ENCODE data around the gene AASS. TPM values are rescaled to one million over a fixed set of nuclear protein-coding genes. Genes with fewer than 3 reads are reported as not detected.
A peak's percentile ranks its signal among the peaks of the same experiment; 100 is the strongest.
"Not testable (repeated sequence)": the region's sequence is repeated elsewhere in the genome, so short reads cannot be mapped to it uniquely, and the experiment has no call there.

The AASS gene
- 28.7 TPM for polyA plus RNA-seq (2013)

DNA sequence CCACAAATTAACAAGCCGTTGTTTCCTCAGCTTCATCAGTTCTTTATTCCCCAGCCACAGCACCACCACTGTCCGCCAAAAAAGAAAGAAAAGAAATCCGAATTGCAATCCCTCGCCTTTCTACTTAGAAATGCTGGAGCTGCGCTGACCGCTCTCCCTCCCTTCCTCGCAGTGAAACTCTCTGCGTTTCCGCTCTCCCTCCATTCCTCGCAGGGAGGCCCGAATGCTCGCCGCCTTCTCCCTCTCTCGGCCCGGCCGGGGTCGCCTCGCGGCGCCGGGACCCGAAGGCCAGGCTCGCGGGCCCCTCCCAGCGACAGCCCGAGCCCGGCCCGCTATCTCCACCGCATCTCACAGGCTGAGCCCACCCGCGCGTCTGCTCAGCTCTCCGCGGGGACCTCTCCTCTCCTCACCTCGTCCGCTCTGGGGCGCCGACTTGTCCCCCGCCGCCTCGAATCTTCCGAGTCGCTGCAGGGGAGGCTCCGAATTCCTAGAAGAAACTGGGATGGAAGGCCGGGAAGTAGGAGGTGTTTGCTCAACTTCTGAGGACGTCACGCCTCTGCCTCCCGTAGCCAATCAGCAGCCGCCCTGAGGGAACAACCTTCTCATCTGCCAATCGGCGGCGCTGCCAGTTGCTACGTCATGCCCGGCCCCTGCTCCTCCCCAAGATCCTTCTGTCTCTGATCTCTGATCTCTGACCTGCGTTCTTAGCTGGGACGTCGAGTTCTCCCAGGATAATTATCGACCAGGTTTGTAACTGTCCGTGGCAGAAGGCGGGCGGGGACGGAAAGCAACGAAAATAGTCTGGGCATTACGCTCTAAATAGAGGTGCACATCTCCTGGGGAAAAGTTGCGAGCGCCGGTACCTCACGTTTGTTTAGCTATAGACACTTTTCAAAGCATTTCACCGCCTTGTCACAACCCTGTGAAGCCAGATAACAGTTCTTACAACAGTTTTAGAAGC is at the start of gene AASS:
AASS (minus strand) TSS at position 499 of the 961 bp plus-strand sequence. CDS start 10,523 bp downstream, outside the sequence.
- Histone ChIP-seq H3K4me1 (ENCODE audit: control extremely low read depth in 1 of 4, control insufficient read depth in 4 of 4, insufficient read depth in 4 of 4, low read length in 3 of 4) (peaks cover 0 to 16% (median 14%) of the 10 kb centered on the region in 4 experiments), H3K9me3 (ENCODE audit: control extremely low read depth in 1 of 5, control insufficient read depth in 4 of 5, insufficient read depth in 2 of 5, low read depth in 1 of 5, low read length in 4 of 5) (no peaks in the 10 kb centered on the region), H3K36me3 (ENCODE audit: control insufficient read depth in 4 of 4, insufficient read depth in 4 of 4, low read length in 3 of 4) (no peaks in the 10 kb centered on the region), H3K27ac (ENCODE audit: insufficient read depth in 1 of 2, low read depth in 1 of 2, low read length in 2 of 2, poor library complexity in 1 of 2, severe bottlenecking in 2 of 2) (peak within 1 kb of the TSS in 1 of 2 experiments; percentile 73), H3K27me3 (replicated peaks in 2 of 5; ENCODE audit: control insufficient read depth in 4 of 5, insufficient read depth in 5 of 5, low read length in 4 of 5) (peaks cover 0 to 14% (median 0%) of the 10 kb centered on the region in 5 experiments), H3K4me3 (ENCODE audit: control insufficient read depth in 1 of 7, extremely low read depth in 1 of 7, insufficient read depth in 4 of 7, low read depth in 2 of 7, low read length in 6 of 7) (peak within 1 kb of the TSS; percentile 53 to 98 (median 83))
- peak; percentile 92 for DNase-seq
- POLR2A ChIA-PET = no interaction called here
- CTCF ChIA-PET = interaction anchor here (1.2 to 1.5 kb wide), 2 partner anchors 16 to 51 kb away, joined by 3 to 4 read pairs; no protein-coding TSS in a partner anchor
- under 1% methylated on average over 65 of the region's 69 CpGs for WGBS (ENCODE audit: insufficient coverage)

GRCh38 chr7:122188785-122189184 is 44.7 kb upstream of the AASS start:
- ChIA-PET CTCF (no interaction called here), POLR2A (no interaction called here)
- H3K27me3 ChIP-seq (replicated peaks in 2 of 5; ENCODE audit: control insufficient read depth in 4 of 5, insufficient read depth in 5 of 5, low read length in 4 of 5) = no peaks in the 10 kb centered on the region
- peaks cover 0 to 2% (median 0%) of the 10 kb centered on the region in 5 experiments for H3K9me3 ChIP-seq (ENCODE audit: control extremely low read depth in 1 of 5, control insufficient read depth in 4 of 5, insufficient read depth in 2 of 5, low read depth in 1 of 5, low read length in 4 of 5)
- no peaks in the 10 kb centered on the region for H3K4me1 ChIP-seq (ENCODE audit: control extremely low read depth in 1 of 4, control insufficient read depth in 4 of 4, insufficient read depth in 4 of 4, low read length in 3 of 4)
- DNase-seq = no peak
- no peaks in the 10 kb centered on the region for H3K36me3 ChIP-seq (ENCODE audit: control insufficient read depth in 4 of 4, insufficient read depth in 4 of 4, low read length in 3 of 4)
- no peak overlapping the region for H3K4me3 ChIP-seq (ENCODE audit: control insufficient read depth in 1 of 7, extremely low read depth in 1 of 7, insufficient read depth in 4 of 7, low read depth in 2 of 7, low read length in 6 of 7)
- no peak overlapping the region for H3K27ac ChIP-seq (ENCODE audit: insufficient read depth in 1 of 2, low read depth in 1 of 2, low read length in 2 of 2, poor library complexity in 1 of 2, severe bottlenecking in 2 of 2)

GRCh38 chr7:122183106-122183505 is 39.1 kb upstream of the AASS start:
- ChIA-PET POLR2A (no interaction called here), CTCF (interaction anchor here (1.1 kb wide), 1 partner anchor 17 kb away, joined by 3 read pairs; no protein-coding TSS in a partner anchor)
- Histone ChIP-seq H3K27me3 (replicated peaks in 2 of 5; ENCODE audit: control insufficient read depth in 4 of 5, insufficient read depth in 5 of 5, low read length in 4 of 5) (no peaks in the 10 kb centered on the region), H3K4me3 (ENCODE audit: control insufficient read depth in 1 of 7, extremely low read depth in 1 of 7, insufficient read depth in 4 of 7, low read depth in 2 of 7, low read length in 6 of 7) (no peak overlapping the region), H3K4me1 (ENCODE audit: control extremely low read depth in 1 of 4, control insufficient read depth in 4 of 4, insufficient read depth in 4 of 4, low read length in 3 of 4) (no peaks in the 10 kb centered on the region), H3K9me3 (ENCODE audit: control extremely low read depth in 1 of 5, control insufficient read depth in 4 of 5, insufficient read depth in 2 of 5, low read depth in 1 of 5, low read length in 4 of 5) (no peaks in the 10 kb centered on the region), H3K27ac (ENCODE audit: insufficient read depth in 1 of 2, low read depth in 1 of 2, low read length in 2 of 2, poor library complexity in 1 of 2, severe bottlenecking in 2 of 2) (no peak overlapping the region), H3K36me3 (ENCODE audit: control insufficient read depth in 4 of 4, insufficient read depth in 4 of 4, low read length in 3 of 4) (no peaks in the 10 kb centered on the region)
- 97% methylated on average over 3 of the region's 3 CpGs for WGBS (ENCODE audit: insufficient coverage)
- no peak for DNase-seq

- no CpG with 5 or more reads among the region's 1 CpG for WGBS (ENCODE audit: insufficient coverage)
These were observed 38.0 kb upstream of the AASS start for GRCh38 chr7:122182081-122182480.

GRCh38 chr7:122172144-122172543 is 28.1 kb upstream of the AASS start:
- DNase-seq; CTCF ChIA-PET; H3K9me3 ChIP-seq (ENCODE audit: control extremely low read depth in 1 of 5, control insufficient read depth in 4 of 5, insufficient read depth in 2 of 5, low read depth in 1 of 5, low read length in 4 of 5); H3K4me1 ChIP-seq (ENCODE audit: control extremely low read depth in 1 of 4, control insufficient read depth in 4 of 4, insufficient read depth in 4 of 4, low read length in 3 of 4); H3K27me3 ChIP-seq (replicated peaks in 2 of 5; ENCODE audit: control insufficient read depth in 4 of 5, insufficient read depth in 5 of 5, low read length in 4 of 5); POLR2A ChIA-PET; H3K27ac ChIP-seq (ENCODE audit: insufficient read depth in 1 of 2, low read depth in 1 of 2, low read length in 2 of 2, poor library complexity in 1 of 2, severe bottlenecking in 2 of 2); H3K4me3 ChIP-seq (ENCODE audit: control insufficient read depth in 1 of 7, extremely low read depth in 1 of 7, insufficient read depth in 4 of 7, low read depth in 2 of 7, low read length in 6 of 7); H3K36me3 ChIP-seq (ENCODE audit: control insufficient read depth in 4 of 4, insufficient read depth in 4 of 4, low read length in 3 of 4): not testable (repeated sequence)
- WGBS (ENCODE audit: insufficient coverage) = no CpG with 5 or more reads among the region's 2 CpGs

More at GRCh38 chr7:122182081-122182480, 38.0 kb upstream of the AASS start:
- CTCF ChIA-PET = no interaction called here
- POLR2A ChIA-PET = no interaction called here
- Histone ChIP-seq H3K27me3 (replicated peaks in 2 of 5; ENCODE audit: control insufficient read depth in 4 of 5, insufficient read depth in 5 of 5, low read length in 4 of 5) (no peaks in the 10 kb centered on the region), H3K27ac (ENCODE audit: insufficient read depth in 1 of 2, low read depth in 1 of 2, low read length in 2 of 2, poor library complexity in 1 of 2, severe bottlenecking in 2 of 2) (no peak overlapping the region), H3K4me3 (ENCODE audit: control insufficient read depth in 1 of 7, extremely low read depth in 1 of 7, insufficient read depth in 4 of 7, low read depth in 2 of 7, low read length in 6 of 7) (no peak overlapping the region), H3K36me3 (ENCODE audit: control insufficient read depth in 4 of 4, insufficient read depth in 4 of 4, low read length in 3 of 4) (no peaks in the 10 kb centered on the region), H3K4me1 (ENCODE audit: control extremely low read depth in 1 of 4, control insufficient read depth in 4 of 4, insufficient read depth in 4 of 4, low read length in 3 of 4) (no peaks in the 10 kb centered on the region), H3K9me3 (ENCODE audit: control extremely low read depth in 1 of 5, control insufficient read depth in 4 of 5, insufficient read depth in 2 of 5, low read depth in 1 of 5, low read length in 4 of 5) (no peaks in the 10 kb centered on the region)
- DNase-seq = no peak

- WGBS (ENCODE audit: insufficient coverage) = no CpG with 5 or more reads among the region's 1 CpG
- CTCF ChIA-PET = interaction anchor here (1.1 kb wide), 1 partner anchor 16 kb away, joined by 3 read pairs; no protein-coding TSS in a partner anchor
- H3K9me3 ChIP-seq (ENCODE audit: control extremely low read depth in 1 of 5, control insufficient read depth in 4 of 5, insufficient read depth in 2 of 5, low read depth in 1 of 5, low read length in 4 of 5) = no peaks in the 10 kb centered on the region
- no peak overlapping the region for H3K4me3 ChIP-seq (ENCODE audit: control insufficient read depth in 1 of 7, extremely low read depth in 1 of 7, insufficient read depth in 4 of 7, low read depth in 2 of 7, low read length in 6 of 7)
- H3K27ac ChIP-seq (ENCODE audit: insufficient read depth in 1 of 2, low read depth in 1 of 2, low read length in 2 of 2, poor library complexity in 1 of 2, severe bottlenecking in 2 of 2) = no peak overlapping the region
- H3K27me3 ChIP-seq (replicated peaks in 2 of 5; ENCODE audit: control insufficient read depth in 4 of 5, insufficient read depth in 5 of 5, low read length in 4 of 5) = no peaks in the 10 kb centered on the region
- no peaks in the 10 kb centered on the region for H3K36me3 ChIP-seq (ENCODE audit: control insufficient read depth in 4 of 4, insufficient read depth in 4 of 4, low read length in 3 of 4)
- POLR2A ChIA-PET = no interaction called here
- H3K4me1 ChIP-seq (ENCODE audit: control extremely low read depth in 1 of 4, control insufficient read depth in 4 of 4, insufficient read depth in 4 of 4, low read length in 3 of 4) = no peaks in the 10 kb centered on the region
- DNase-seq = no peak
These were observed 22.7 kb upstream of the AASS start for GRCh38 chr7:122166740-122167139.

GRCh38 chr7:122166275-122166674 is 22.2 kb upstream of the AASS start:
- H3K4me1 ChIP-seq (ENCODE audit: control extremely low read depth in 1 of 4, control insufficient read depth in 4 of 4, insufficient read depth in 4 of 4, low read length in 3 of 4) = no peaks in the 10 kb centered on the region
- WGBS (ENCODE audit: insufficient coverage) = no CpG with 5 or more reads among the region's 3 CpGs
- H3K27ac ChIP-seq (ENCODE audit: insufficient read depth in 1 of 2, low read depth in 1 of 2, low read length in 2 of 2, poor library complexity in 1 of 2, severe bottlenecking in 2 of 2) = no peak overlapping the region
- POLR2A ChIA-PET = no interaction called here
- no peaks in the 10 kb centered on the region for H3K9me3 ChIP-seq (ENCODE audit: control extremely low read depth in 1 of 5, control insufficient read depth in 4 of 5, insufficient read depth in 2 of 5, low read depth in 1 of 5, low read length in 4 of 5)
- H3K27me3 ChIP-seq (replicated peaks in 2 of 5; ENCODE audit: control insufficient read depth in 4 of 5, insufficient read depth in 5 of 5, low read length in 4 of 5) = no peaks in the 10 kb centered on the region
- CTCF ChIA-PET = interaction anchor here (1.1 kb wide), 1 partner anchor 17 kb away, joined by 3 read pairs; no protein-coding TSS in a partner anchor
- H3K4me3 ChIP-seq (ENCODE audit: control insufficient read depth in 1 of 7, extremely low read depth in 1 of 7, insufficient read depth in 4 of 7, low read depth in 2 of 7, low read length in 6 of 7) = no peak overlapping the region
- no peak for DNase-seq
- H3K36me3 ChIP-seq (ENCODE audit: control insufficient read depth in 4 of 4, insufficient read depth in 4 of 4, low read length in 3 of 4) = no peaks in the 10 kb centered on the region
